Colonic mucosa (tissue), 4 donors: ENCODE measurements around the gene FMOD. TPM values are rescaled to one million over a fixed set of nuclear protein-coding genes. Genes with fewer than 3 reads are reported as not detected.

Source experiments
- DNase-seq: peaks from one replicate; pipeline ENCODE4 v3.0.0-alpha.2; 2020
- H3K27ac ChIP-seq: fragments of 200-600 bp; one replicate; pipeline ENCODE4 v1.8.0; 2021
- H3K27me3 ChIP-seq: fragments of 200-600 bp; one replicate; pipeline ENCODE4 v1.8.0; 2021
- H3K36me3 ChIP-seq: fragments of 200-600 bp; one replicate; pipeline ENCODE4 v1.8.0; 2021
- H3K4me1 ChIP-seq: fragments of 200-600 bp; one replicate; pipeline ENCODE4 v1.8.0; 2021; ENCODE audit warnings: mild to moderate bottlenecking
- H3K4me3 ChIP-seq: fragments of 200-600 bp; one replicate; pipeline ENCODE4 v1.8.0; 2021
- H3K9ac ChIP-seq, 2 donors: one replicate each; pipeline ENCODE4 v1.7.0; 2013; ENCODE audit warnings: control low read depth in 2 of 2, low read depth in 2 of 2, low read length in 2 of 2
- H3K9me3 ChIP-seq: fragments of 200-600 bp; one replicate; pipeline ENCODE4 v1.8.0; 2021
- CTCF ChIP-seq: fragments of 200-600 bp; IDR thresholded peaks from one replicate; pipeline ENCODE4 v1.8.0; 2022; ENCODE audit warnings: antibody characterized with exemption, mild to moderate bottlenecking
- intact Hi-C: fragments of 100-400 bp; cut with DNase I; formaldehyde crosslinking; loops from one replicate; pipeline ENCODE4 v1.14.1; 2022
- total RNA-seq, 2 donors: library from RNA; stranded (reverse); fragmentation: NEBNext Ultra II Directional in 1 of 2; extraction: Animal tissue kit (Norgen Biotek cat#: 25700) in 1 of 2; gene quantifications; one replicate each; pipeline ENCODE4 v1.2.1, GENCODE V29; 2021
- donor health status: healthy.
- donor health status: DM: no; HTN: no; CAD: no.
- donor health status: DM: no; HTN: no; CAD: no.

The FMOD gene
- total RNA-seq, 2 donors from 2014 or later: 38.6 to 49.3 TPM

DNA sequence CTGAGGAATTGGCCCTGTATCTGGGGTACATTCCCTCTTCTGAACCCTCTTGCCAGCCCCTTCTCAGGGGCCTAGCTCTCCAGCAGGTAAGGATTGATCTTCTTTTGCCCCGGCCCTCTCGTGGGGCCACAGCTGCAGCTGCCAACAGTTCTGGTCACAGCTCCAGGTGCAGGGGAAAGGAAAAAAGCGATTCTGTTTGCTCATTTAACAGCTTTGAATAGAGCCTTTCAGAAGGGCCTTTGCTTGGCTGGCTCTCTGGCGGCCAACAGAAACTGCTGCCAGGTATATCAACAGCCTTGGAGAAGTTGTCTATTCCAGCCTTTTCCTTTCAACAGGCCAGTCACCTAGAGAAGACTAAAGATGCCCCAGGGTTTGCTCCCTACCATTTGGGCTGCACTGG lies 16.1 kb upstream of the FMOD start:
- no peak for TF ChIP-seq CTCF
- no peaks in the 10 kb centered on the region for H3K27me3 ChIP-seq
- no peaks in the 10 kb centered on the region for H3K9me3 ChIP-seq
- no peak overlapping the region for H3K4me3 ChIP-seq
- no peak overlapping the region for H3K27ac ChIP-seq
- no peaks in the 10 kb centered on the region for H3K36me3 ChIP-seq
- DNase-seq: no peak
- no peak overlapping the region for H3K9ac ChIP-seq
- intact Hi-C loops: no loop called here
- peaks cover 4% of the 10 kb centered on the region for H3K4me1 ChIP-seq

- Histone ChIP-seq H3K36me3 (no peaks in the 10 kb centered on the region), H3K9ac (no peak overlapping the region), H3K27me3 (no peaks in the 10 kb centered on the region), H3K4me3 (no peak overlapping the region), H3K4me1 (peaks cover 4% of the 10 kb centered on the region), H3K27ac (no peak overlapping the region), H3K9me3 (no peaks in the 10 kb centered on the region)
- intact Hi-C loops: no loop called here
- no peak for TF ChIP-seq CTCF
- DNase-seq: no peak
Measured at GRCh38 chr1:203366476-203366875, 15.6 kb upstream of the FMOD start.

GRCh38 chr1:203364806-203365205 lies 13.9 kb upstream of the FMOD start:
- no peak for TF ChIP-seq CTCF
- peaks cover 4% of the 10 kb centered on the region for H3K4me1 ChIP-seq
- no peak overlapping the region for H3K9ac ChIP-seq
- peak overlapping the region; percentile 12 for H3K27ac ChIP-seq
- DNase-seq: no peak
- H3K4me3 ChIP-seq: no peak overlapping the region
- no peaks in the 10 kb centered on the region for H3K9me3 ChIP-seq
- intact Hi-C loops: no loop called here
- H3K27me3 ChIP-seq: no peaks in the 10 kb centered on the region
- no peaks in the 10 kb centered on the region for H3K36me3 ChIP-seq

DNA sequence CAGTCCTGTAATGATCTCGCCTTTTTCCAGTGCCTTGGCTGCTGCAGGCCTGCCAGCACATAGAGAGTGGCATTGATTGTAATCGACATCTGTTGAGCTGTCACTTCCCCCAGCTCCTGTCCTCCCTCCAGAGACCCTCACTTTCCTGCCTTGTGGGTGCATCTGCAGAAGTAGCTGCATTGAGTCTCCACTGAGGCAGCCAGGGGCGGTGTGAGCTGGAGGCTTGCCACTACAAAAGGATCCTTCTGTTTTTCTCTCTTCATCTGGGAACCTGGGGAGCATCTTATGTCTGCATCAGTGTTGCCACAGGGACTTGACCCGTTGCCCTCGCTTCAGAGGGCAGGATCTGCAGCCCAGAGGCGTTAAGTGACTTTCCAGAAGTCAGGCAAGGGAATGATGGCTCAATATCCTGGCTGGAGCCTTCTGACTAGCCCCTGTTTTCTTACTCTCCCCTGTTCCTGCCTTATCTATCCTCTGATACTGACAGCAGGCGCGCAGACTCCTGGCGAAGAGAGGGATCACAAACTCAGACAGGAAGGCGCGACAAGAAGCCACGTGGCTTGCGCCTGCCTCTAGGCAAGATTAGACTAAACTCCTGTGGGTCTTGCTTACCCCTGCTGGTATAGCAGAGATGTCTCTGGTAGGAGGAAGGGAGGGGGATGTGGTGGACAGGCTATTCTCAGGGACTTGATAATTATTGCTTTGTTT lies 13.3 kb upstream of the FMOD start:
- no peaks in the 10 kb centered on the region for H3K9me3 ChIP-seq
- H3K27me3 ChIP-seq: no peaks in the 10 kb centered on the region
- peak overlapping the region in 1 of 2 donors; percentile 46 for H3K9ac ChIP-seq
- peak; percentile 43 for DNase-seq
- no peak for TF ChIP-seq CTCF
- H3K4me3 ChIP-seq: no peak overlapping the region
- peak overlapping the region; percentile 12 for H3K27ac ChIP-seq
- intact Hi-C loops: no loop called here
- no peaks in the 10 kb centered on the region for H3K36me3 ChIP-seq
- H3K4me1 ChIP-seq: peaks cover 4% of the 10 kb centered on the region

GRCh38 chr1:203362720-203363025 lies 11.8 kb upstream of the FMOD start:
- H3K27me3 ChIP-seq: no peaks in the 10 kb centered on the region
- H3K27ac ChIP-seq: no peak overlapping the region
- peaks cover 4% of the 10 kb centered on the region for H3K4me1 ChIP-seq
- H3K9ac ChIP-seq: no peak overlapping the region
- intact Hi-C loops: no loop called here
- no peaks in the 10 kb centered on the region for H3K9me3 ChIP-seq
- H3K4me3 ChIP-seq: no peak overlapping the region
- DNase-seq: no peak
- no peak for TF ChIP-seq CTCF
- H3K36me3 ChIP-seq: no peaks in the 10 kb centered on the region
